CD4-positive, alpha-beta T cell treated with Interferon gamma for 1 hour (primary cell): ENCODE data around the gene EPHA2.
"Not testable (repeated sequence)": the region's sequence is repeated elsewhere in the genome, so short reads cannot be mapped to it uniquely, and the experiment has no call there.

ENCODE experiments used
- DNase-seq: peaks from one replicate; pipeline ENCODE4 v3.0.0-alpha.2; 2020

The EPHA2 gene

DNA sequence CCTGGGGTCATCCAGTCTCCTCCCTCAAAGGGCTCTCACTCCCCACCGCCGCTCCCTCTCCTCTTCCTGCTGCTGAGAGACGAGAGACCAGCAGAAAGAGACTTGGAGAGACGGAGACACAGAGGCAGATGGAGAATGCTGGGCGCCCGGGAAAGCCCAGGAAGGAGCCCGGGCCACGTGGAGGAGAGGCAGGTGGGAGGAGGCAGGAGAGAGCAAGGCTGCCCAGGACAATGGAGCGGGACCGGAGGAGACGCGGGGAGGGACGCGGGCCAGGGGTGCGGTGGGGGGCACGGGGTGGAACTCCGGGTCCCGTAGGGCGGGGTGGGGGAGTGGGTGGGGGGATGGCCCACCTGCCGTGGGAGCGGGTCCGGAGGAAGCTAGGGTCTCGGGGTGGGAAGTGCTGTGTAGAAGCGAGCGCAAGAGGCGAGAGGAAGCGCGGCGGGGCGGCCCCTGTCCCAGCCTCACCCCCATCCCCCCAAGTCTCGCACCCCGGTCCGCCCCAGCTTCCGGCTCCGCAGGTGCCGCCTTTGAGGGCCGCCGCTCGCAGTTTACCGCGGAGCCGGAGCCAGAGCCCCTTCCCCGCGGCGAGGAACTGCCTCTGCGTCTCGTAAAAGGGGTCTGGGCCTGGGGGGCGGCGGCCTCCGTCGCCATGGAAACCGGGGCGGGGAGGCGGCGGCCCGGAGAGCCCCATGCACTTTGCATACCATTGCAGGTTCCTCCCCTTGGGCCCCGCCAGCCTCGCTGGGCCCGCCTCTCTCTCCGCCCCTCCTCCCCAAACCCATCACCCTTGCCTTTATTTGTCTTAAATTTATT lies 11.7 kb upstream of the EPHA2 start:
- DNase-seq = peak; percentile 76

DNA sequence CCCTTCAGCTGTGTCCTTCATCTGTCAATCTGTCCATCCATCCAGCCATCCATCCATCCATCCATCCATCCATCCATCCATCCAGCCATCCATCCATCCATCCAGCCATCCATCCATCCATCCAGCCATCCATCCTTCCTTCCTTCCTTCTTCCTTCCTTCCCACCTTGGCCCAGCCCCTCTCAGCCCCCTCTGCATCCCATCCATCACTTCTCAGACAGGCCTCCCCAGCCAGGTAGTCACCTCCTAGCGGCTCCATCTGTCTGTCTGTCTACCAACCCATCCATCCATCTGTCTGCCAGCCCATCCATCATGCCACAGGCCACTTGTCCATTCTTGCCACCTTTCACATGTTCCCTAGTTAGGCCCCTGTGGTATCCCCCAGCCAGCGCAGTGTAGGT lies 10.2 kb upstream of the EPHA2 start:
- no peak for DNase-seq

DNA sequence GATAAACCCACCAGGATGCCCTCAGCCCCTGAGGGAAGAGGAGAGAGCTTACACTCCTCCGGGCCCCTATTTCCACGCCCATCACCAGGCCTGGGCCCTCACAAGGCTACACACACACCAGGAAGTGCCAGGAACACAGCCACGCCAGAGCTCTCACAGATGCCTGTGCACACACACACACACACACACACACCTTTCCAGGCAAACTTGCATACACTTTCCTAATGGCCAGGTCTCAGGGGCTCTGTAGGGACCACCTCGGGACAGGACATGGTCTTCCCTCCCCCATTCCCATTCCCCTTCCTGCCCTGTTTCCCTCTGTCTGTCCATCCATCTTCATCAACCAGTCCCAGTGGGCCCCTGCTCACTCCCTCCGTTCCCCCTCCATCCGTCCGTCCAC lies 9.7 kb upstream of the EPHA2 start:
- no peak for DNase-seq

DNA sequence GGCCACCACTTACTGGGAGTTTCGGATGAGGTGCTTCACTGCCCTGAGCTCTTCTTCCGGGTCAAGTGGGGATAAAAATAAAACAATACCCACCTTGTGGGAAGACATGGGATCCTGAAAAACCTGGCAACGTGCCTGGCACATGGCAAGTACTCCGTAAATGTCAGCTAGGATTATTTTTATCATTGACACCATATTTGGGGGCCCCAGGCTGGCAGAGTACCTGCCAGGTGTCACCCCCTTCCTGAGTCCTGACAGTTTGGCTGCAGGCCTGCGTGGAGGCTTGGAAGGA lies 9.2 kb upstream of the EPHA2 start:
- DNase-seq = no peak

DNA sequence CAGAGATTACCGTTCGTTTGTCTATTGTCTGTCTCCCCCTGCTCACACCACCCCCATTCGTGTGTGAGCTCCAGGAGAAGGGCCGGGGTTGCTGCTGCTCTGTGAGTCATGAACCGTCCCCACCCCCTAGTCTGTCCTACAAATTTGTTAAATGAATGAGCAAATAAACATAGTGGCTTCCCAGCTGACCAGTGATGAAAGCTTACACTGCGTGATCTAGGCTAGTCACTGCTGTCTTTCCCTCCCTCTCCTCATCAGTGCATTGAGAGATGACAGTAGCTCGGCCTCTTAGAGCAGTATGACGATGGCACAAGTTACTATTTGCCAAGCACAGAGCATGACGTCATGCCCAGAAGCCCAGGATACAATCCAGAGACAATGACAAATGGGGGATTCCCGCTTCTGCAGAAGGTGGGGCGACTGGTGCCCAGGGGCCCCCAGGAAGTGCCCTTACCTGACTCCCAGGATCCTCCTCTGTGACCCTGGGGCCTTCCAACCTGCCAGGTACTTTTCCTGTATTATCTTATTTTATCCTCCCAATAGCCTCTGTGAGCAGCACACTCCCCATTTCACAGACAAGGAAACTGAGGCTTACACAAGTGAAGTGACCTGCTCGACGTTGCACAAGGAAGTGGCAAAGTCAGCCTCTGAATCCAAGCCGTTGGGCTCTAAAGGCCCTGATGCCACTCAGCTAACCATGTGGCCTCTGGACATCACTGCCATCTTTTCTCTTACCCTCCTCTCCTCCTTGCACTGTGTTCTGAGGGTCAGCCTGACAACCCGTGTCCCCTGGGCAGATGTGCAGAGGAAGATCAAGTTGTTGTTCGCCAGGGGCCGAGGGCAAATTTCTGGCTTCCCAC lies 8.6 kb upstream of the EPHA2 start:
- no peak for DNase-seq

DNA sequence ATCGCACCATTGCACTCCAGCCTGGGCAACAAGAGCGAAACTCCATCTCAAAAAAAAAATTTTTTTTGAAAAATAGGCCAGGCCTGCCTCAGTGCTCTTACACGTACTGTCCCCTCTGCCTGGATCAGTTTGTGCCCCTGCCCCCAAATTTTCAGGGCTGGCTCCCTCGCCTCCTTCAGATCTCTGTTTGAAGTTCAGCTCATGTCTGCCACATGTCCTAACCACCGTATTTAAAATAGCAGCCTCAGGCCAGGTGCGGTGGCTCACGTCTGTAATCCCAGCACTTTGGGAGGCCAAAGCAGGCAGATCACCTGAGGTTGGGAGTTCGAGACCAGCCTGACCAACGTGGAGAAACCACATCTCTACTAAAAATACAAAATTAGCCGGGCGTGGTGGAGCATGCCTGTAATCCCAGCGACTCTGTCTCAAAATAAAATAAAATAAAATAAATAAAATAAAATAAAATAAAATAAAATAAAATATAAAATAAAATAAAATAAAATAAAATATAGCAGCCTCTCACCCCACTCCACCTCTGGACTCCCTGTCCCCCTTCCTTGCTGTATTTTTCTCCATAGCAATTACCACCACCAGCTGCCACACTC lies 7.8 kb upstream of the EPHA2 start:
- not testable (repeated sequence) for DNase-seq

DNA sequence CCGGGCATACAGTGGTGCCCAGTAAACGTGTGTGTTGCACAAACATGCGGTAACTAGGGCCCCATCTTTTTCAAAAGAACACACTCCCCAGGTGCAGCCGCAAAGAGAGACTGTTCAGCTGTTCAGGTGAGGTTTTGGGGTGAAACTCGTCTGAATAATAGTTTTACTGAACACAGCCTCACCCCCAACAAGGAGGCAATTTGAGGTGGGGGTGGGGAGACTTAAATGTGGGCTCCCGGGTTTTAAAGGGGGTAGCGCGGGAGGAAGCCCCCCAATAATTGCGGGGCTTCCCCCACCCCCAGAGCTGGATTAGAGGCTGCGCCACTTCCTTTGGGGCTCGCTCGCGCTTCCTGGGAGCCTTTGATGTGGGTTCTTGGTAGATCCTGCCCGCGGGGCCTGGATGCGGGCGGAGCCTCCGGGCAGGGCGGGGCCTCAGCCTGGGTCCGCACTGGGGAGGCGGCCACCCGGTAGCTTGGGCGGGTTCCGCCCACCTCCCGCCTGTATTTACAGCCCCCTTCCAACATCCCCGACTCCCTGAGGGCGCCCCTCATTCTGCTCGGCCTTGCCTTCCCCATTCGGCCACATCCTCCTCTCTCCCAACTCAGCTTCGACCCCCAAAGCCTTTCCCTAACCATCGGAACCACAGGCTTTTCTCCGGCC lies 6.4 kb upstream of the EPHA2 start:
- DNase-seq = peak; percentile 66

DNA sequence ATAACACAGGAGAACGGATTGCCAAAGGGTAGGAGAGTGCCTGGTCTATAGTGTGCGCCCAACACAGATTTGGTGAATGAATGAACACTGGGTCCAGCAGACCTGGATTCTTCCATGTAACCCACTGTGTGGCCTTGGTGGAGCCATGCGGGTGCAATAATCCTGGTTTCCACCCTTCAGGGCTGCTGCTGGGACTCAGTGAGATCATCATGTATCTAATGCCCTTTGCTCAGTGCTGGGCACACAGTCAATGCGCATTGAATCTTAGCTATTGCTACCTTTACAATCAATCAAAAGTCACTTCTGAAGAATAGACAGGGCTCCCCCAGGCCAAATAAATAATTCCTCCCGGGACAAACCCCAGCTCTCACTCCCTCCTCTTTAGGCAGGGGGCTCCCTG lies 5.8 kb upstream of the EPHA2 start:
- DNase-seq = no peak

DNA sequence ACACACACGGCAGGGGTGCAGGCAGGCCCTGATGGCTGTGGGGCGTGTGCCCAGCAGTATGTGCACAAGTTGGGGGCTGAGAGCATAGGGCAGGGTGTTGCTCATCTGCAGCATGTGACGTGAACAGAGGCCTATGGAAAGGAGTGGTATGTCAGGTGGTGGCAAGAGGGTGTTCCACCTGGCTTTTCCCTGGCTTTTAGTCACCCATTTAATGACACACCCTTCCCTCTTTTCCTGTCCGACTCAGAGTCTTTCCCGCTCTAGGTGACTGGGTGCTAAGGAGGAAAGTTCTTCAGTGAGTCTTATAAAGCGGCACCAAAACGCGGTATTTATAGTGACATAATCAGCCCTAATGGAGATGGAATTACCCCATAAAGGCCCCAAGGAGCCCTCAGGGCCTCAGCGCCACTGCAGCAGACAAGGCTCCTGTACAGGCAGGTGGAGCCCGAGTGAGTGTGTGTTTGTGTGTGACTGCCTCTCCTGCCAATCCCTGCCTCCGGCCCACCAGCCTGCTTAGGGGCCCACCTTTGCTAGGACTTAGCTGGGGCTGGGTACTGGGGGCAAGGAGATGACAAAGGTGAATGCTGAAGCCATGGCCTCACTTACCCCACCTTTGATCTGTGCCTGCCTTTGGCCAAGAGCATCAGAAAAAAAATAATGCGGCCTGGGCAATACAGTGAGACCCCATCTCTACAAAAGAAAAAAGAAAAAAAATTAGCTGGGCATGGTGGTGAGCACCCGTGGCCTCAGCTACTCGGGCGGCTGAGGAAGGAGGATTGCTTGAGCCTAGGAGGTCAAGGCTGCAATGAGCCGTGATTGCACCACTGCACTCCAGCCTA lies 3.3 kb upstream of the EPHA2 start:
- DNase-seq = no peak

DNA sequence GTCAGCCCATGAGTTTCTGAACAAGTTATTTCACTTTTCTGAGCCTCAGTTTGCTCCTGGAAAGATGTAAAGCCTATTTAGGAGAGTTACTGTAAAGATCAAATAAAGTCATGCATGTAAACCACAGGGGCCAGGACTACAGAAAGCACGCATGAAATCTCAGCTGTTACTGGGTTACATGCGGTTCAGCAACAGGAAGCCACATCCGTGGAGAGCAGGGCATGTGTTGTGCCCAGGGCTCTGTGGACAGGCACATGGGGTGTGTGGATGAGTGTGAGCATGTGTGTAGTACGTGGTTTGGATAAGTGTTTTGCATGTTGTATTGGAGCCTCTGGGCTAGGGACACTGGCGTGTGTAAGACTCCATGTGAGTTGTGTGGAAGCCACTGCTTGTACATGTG lies 2.2 kb upstream of the EPHA2 start:
- DNase-seq = peak; percentile 13

DNA sequence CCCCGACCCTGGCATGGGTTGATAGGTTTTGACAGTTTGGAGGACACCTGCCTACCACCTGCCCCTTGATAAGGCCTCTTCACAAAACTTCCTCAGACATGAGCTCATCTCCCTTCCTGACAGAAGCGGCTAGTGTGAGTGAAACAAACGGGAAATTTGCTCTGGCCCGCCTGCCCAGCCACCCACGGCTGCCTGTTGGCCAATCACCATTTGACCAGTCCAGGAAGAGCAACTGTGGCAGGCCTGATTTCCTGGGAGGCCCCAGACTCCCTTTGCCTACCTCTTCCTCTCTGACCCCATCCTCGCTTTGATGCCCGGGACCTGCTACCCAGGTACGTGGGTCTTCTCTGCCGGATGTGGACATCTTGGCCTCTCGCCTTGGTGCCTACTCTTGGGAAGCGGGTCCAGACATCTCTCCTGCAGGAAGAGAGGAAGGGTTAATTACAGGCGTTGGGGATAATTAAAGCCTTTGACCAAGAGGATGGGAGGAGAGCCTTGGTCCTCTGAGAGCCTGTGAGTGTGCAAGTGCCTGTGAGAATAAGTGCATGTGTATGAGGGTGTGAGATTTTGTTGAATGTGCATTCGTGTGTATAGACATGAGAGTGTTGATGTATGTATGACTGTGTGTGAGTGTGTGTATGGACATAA lies 1.1 kb upstream of the EPHA2 start:
- DNase-seq = no peak

DNA sequence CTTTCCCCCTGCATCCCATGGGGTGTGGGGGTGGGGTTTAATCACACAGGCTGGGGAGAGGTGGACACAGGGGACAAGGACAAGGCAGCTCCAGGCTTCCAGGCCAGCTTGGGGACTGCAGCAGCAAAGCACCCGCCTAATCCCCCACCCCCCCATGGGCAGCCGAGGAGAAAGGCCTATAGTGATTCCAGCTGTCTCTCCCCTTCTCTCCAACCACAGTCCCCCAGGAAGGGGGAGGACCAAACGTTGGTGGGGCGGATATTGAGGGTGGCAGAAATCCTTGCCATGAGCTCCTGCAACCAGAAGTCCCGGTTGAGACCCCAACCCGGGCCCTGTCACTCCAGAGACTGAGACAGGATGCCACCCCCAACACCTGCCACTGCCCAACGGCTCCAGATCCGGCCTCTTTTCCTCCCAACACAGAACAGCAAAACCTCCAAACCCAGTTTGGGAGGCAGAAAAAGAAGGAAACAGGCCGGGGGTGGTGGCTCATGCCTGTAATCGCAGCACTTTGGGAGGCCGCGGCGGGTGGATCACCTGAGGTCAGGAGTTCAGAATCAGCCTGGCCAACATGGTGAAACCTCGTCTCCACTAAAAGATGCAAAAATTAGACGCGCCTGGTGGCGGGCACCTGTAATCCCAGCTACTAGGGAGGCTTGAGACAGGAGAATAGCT lies 1.7 kb downstream of the EPHA2 start:
- no peak for DNase-seq

DNA sequence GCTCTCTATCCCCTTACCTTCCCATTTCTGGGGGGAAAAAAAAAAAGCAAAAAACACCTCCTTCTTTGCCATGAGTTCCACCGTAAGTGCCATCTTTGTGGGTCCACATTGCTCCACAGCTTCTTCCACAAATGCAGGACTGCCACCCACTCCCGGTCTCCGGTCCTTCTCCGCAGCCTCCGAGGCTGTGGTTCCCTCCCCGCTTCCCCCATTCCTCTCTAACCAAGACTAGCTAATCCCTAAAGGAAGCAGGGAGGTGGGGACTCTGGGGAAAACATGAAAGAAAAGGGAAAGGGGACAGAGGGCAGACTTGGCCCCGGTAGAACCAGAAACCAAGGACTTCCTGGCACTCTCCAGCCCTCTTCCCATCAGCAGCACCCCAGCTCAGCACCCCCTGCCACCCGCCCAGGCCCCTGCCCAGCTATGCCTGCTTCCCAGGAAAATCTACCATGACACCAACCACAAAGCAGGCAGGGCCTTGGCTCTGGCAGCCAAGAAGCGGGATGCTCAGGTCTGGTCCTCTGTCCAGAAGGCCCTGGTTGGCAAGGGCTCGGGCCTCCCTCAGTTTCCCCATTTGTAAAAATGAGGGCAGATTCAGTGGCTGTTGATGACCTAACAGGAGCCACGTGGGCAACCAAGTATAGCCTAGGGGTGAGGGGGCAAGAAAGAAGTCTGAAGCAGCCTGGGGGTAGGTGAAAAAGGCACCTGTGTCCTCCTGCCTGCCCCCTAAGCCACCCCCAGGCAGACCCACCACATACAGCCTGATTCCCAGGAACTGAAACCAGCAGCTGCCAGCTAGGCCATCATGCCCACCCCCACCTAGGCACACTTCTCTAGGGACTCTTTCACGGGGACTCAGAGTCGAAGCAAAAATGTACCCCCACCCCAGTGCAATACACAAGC lies 2.5 kb downstream of the EPHA2 start:
- DNase-seq = no peak

DNA sequence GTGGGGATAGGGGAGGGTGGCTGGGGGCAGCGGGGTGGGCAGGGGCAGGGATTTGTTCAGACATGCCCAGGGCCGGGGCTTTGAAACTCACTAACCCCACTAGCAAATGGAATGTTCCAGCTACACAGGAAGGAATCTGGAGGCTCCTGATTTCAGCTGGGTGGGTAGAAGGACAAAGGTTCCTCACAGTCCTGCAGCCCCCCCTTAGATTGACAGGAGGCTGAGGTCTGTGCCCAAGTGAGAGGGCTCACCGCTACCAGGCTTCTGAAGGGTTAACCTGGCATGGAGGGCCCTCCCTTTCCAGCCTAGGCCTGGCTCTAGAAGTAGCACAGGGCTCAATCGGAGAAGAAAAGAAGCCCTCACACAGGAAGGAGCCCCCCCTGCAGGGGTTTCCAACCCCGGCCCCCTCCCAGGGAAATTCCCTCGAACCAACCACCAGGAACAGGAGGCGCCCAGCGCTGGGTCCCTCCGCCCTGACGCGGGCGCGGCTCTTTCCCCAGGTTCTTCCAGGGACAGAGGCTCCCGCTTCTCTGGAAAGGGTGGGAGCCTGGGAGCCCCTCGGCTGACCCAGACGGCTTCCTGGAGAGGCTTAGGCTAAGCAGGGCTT lies 3.3 kb downstream of the EPHA2 start:
- DNase-seq = no peak

DNA sequence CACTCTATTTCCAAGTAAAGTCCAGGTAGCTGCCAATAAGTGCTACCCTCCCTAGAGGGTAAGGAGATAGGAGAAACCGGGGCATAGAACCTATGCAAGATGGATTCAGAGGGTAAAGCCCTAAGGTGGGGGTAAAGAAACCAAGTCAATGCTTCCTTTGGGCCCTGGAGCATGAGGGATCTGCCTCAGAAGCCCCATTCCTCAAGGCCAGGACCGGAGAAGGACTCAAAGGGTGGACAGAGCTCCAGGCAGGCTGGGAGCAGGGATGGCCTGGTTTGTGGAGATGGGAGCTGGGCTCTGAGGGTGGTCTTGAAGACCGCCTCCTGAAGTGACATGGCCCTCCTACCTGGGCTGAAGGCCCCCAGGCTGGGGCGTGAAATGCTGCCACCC lies 3.9 kb downstream of the EPHA2 start:
- no peak for DNase-seq

DNA sequence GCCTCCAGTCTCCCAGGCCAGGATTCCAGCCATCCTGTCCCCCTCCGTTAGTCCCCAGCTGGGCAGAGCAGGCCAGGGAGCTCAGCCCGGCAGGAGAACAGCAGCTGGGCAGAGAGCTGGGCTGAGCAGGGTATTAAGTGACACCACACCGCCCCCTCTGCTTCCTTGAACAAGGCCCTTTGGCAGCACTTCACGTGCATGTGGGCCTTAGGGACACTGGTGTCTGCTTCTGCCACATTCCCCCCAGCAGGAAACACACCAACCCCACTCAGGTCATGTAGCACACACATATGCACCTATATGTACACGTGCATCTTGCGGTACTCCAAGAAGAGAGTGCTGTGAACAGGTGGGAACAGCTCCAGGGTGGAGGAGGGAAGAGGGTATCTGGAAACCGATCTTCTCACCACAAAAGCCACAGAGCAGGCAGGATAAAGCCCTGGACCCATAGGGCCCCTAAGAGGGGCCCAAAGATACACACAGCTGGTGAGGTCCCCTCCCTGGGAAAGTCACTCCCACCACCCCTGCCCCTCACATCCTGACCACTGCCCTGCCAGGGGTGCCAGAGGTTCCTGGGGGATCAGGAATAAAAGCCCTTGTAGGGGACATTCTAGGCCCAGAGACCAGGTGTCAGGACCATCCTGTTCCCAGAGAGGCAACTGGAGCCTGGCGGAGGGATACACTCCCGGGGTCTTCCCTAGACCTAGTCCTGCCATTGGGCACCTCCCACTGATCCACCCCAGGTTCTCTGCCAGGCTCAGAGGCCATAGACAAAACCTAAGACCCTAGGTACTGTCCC lies 4.5 kb downstream of the EPHA2 start:
- DNase-seq = no peak

DNA sequence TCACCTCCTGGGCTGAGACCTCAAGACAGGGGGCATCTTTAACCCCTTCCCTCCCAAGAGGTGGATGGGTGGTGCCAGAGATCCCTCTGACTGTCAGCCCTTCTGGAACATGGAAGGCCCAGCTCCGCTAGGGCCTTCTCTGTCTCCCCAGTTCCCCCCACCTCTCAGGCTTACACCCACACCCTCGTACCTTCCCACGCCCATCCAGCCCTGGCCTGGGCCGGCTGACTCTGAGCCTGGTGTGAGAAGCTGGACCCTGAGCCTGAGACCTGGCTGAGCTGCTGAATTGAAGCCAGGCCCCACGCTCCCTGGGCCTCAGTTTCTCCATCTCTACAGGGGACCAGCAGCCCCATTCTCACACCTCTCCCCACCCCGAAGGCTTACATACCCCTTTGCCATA lies 5.4 kb downstream of the EPHA2 start:
- DNase-seq = no peak

DNA sequence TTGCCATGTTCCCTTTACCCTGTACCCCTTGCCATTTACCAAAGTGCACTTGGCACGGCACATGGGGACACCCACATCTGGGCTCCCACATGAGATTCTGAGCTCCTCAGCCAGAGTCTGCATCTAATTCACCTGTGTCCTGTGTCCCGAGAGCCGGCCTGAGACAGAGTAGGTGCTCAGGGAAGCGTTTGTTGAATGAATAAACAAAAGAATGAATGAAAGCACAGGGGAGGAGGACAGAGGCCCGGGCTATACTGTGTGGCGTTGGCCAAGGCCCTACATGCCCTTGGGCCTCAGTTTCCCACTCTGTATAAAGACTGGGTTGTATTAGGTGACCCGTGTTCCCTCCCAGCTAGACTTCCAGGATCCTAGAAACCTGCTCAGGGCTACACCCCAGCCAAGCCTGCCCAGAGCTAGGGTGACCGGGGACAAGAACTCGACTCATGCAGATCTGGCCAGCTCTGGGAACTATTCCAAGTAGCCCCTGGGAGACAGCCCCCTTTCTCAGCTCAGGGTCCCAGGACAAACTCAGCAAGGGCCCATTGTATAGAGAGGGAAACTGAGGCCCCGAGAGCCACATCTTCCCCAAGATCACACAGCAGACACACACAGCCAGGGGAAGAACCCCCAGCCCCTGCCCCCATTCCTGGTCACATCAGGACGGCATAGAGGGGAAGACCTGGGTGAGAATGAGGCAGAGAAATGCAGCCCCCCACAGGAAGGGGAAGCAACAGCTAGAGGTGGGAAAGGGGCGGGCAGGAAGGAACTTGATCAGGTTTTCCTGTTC lies 6.0 kb downstream of the EPHA2 start:
- no peak for DNase-seq
